BLaER1 treated with 17β-estradiol and CSF1 and Interleukin-3, amounts not matched to agents 10 nM and 100 nM (cell line): ENCODE results near the gene DMPK.

Source experiments
- H3K27ac ChIP-seq, 11 experiments: shearing (Covaris generic); formaldehyde crosslinking; 2 replicates each; pipeline ENCODE4 v1.8.1; 2022
- H3K27me3 ChIP-seq, 11 experiments: shearing (Covaris generic); formaldehyde crosslinking; 2 replicates each; pipeline ENCODE4 v1.8.1; 2022
- H3K36me3 ChIP-seq, 11 experiments: shearing (Covaris generic); formaldehyde crosslinking; 2 replicates each; pipeline ENCODE4 v1.8.1; 2022
- H3K4me1 ChIP-seq, 10 experiments: shearing (Covaris generic); formaldehyde crosslinking; 2 replicates each; pipeline ENCODE4 v1.8.1; 2022
- H3K4me2 ChIP-seq, 11 experiments: shearing (Covaris generic); formaldehyde crosslinking; 2 replicates each; pipeline ENCODE4 v1.8.1; 2022
- H3K4me3 ChIP-seq, 10 experiments: shearing (Covaris generic); formaldehyde crosslinking; 2 replicates each; pipeline ENCODE4 v1.8.1; 2022
- H3K9ac ChIP-seq, 11 experiments: shearing (Covaris generic); formaldehyde crosslinking; 2 replicates each; pipeline ENCODE4 v1.8.1; 2022
- H3K9me3 ChIP-seq, 11 experiments: shearing (Covaris generic); formaldehyde crosslinking; replicated peaks in 1 of 11; 2 replicates each; pipeline ENCODE4 v1.8.1; 2022
- H4K20me1 ChIP-seq, 11 experiments: shearing (Covaris generic); formaldehyde crosslinking; 2 replicates each; pipeline ENCODE4 v1.8.1; 2022
- Cebpa-rat ChIP-seq, 11 experiments: shearing (Covaris generic); IDR thresholded peaks; 2 replicates each; pipeline ENCODE4 v1.8.1; 2022

DMPK gene

GRCh38 chr19:45789035-45789786 is 6.9 kb upstream of the DMPK start:
- H3K27me3 ChIP-seq = peaks cover 31 to 69% (median 61%) of the 10 kb centered on the region in 11 experiments
- no peak overlapping the region for H3K27ac ChIP-seq
- H3K4me3 ChIP-seq = no peak overlapping the region
- peaks cover 43 to 63% (median 53%) of the 10 kb centered on the region in 11 experiments for H3K36me3 ChIP-seq
- TF ChIP-seq Cebpa-rat (IDR thresholded peaks at IDR 0.05) = no peak
- H3K9ac ChIP-seq = no peak overlapping the region
- peaks cover 32 to 44% (median 37%) of the 10 kb centered on the region in 10 experiments for H3K4me1 ChIP-seq
- peaks cover 78 to 86% (median 80%) of the 10 kb centered on the region in 11 experiments for H4K20me1 ChIP-seq
- H3K9me3 ChIP-seq = no peaks in the 10 kb centered on the region
- 0 out of 22 replicates have a peak overlapping the region, but pooled peaks of 1 of the 11 experiments have one; percentile 94 for H3K4me2 ChIP-seq

GRCh38 chr19:45786533-45786894 is 4.2 kb upstream of the DMPK start:
- Histone ChIP-seq H3K9me3 (no peaks in the 10 kb centered on the region), H3K27ac (no peak overlapping the region), H4K20me1 (peaks cover 87 to 100% (median 95%) of the 10 kb centered on the region in 11 experiments), H3K27me3 (peaks cover 31 to 91% (median 64%) of the 10 kb centered on the region in 11 experiments), H3K4me2 (no peak overlapping the region), H3K4me3 (no peak overlapping the region), H3K9ac (no peak overlapping the region), H3K4me1 (peaks cover 13 to 32% (median 20%) of the 10 kb centered on the region in 10 experiments), H3K36me3 (peaks cover 43 to 72% (median 54%) of the 10 kb centered on the region in 11 experiments)
- no peak for TF ChIP-seq Cebpa-rat (IDR thresholded peaks at IDR 0.05)

- H3K36me3 ChIP-seq = peaks cover 43 to 72% (median 54%) of the 10 kb centered on the region in 11 experiments
- H3K9me3 ChIP-seq = no peaks in the 10 kb centered on the region
- H3K9ac ChIP-seq = no peak overlapping the region
- H3K27ac ChIP-seq = no peak overlapping the region
- no peak overlapping the region for H3K4me2 ChIP-seq
- H3K27me3 ChIP-seq = peaks cover 31 to 96% (median 63%) of the 10 kb centered on the region in 11 experiments
- no peak for TF ChIP-seq Cebpa-rat (IDR thresholded peaks at IDR 0.05)
- no peak overlapping the region for H3K4me3 ChIP-seq
- peaks cover 10 to 32% (median 20%) of the 10 kb centered on the region in 10 experiments for H3K4me1 ChIP-seq
- peaks cover 87 to 100% (median 95%) of the 10 kb centered on the region in 11 experiments for H4K20me1 ChIP-seq
Observed at GRCh38 chr19:45785781-45786532, 3.7 kb upstream of the DMPK start.

- TF ChIP-seq Cebpa-rat (IDR thresholded peaks at IDR 0.05) = no peak
- Histone ChIP-seq H3K9me3 (no peaks in the 10 kb centered on the region), H3K9ac (no peak overlapping the region), H3K4me3 (no peak overlapping the region), H3K4me2 (no peak overlapping the region), H4K20me1 (peaks cover 87 to 100% (median 95%) of the 10 kb centered on the region in 11 experiments), H3K4me1 (peaks cover 7 to 28% (median 17%) of the 10 kb centered on the region in 10 experiments; a peak in 18 of 20 replicates), H3K27ac (no peak overlapping the region), H3K36me3 (peaks cover 42 to 66% (median 49%) of the 10 kb centered on the region in 11 experiments), H3K27me3 (peaks cover 32 to 98% (median 63%) of the 10 kb centered on the region in 11 experiments)
Observed at GRCh38 chr19:45785097-45785496, 2.8 kb upstream of the DMPK start.

- Histone ChIP-seq H3K9ac (no peak overlapping the region), H4K20me1 (peaks cover 85 to 100% (median 93%) of the 10 kb centered on the region in 11 experiments), H3K27me3 (peaks cover 30 to 98% (median 57%) of the 10 kb centered on the region in 11 experiments), H3K4me2 (no peak overlapping the region), H3K9me3 (no peaks in the 10 kb centered on the region), H3K4me1 (peaks cover 10 to 32% (median 21%) of the 10 kb centered on the region in 10 experiments), H3K4me3 (no peak overlapping the region), H3K36me3 (peaks cover 32 to 56% (median 39%) of the 10 kb centered on the region in 11 experiments), H3K27ac (no peak overlapping the region)
- TF ChIP-seq Cebpa-rat (IDR thresholded peaks at IDR 0.05) = no peak
Observed at GRCh38 chr19:45784096-45784495, 1.8 kb upstream of the DMPK start.

GRCh38 chr19:45782820-45783785 is 813 bp upstream of the DMPK start:
- no peak overlapping the region for H3K4me3 ChIP-seq
- no peak overlapping the region for H3K27ac ChIP-seq
- peaks cover 22 to 49% (median 30%) of the 10 kb centered on the region in 11 experiments for H3K36me3 ChIP-seq
- no peak overlapping the region for H3K4me2 ChIP-seq
- peaks cover 21 to 98% (median 47%) of the 10 kb centered on the region in 11 experiments for H3K27me3 ChIP-seq
- no peak overlapping the region for H3K9ac ChIP-seq
- no peaks in the 10 kb centered on the region for H3K9me3 ChIP-seq
- H4K20me1 ChIP-seq = peaks cover 84 to 100% (median 93%) of the 10 kb centered on the region in 11 experiments
- H3K4me1 ChIP-seq = peaks cover 20 to 41% (median 30%) of the 10 kb centered on the region in 10 experiments
- TF ChIP-seq Cebpa-rat (IDR thresholded peaks at IDR 0.05) = no peak

- peak overlapping the region; percentile 2 to 75 (median 51); a peak in 15 of 22 replicates for H3K4me2 ChIP-seq
Observed at GRCh38 chr19:45781214-45782161, 802 bp downstream of the DMPK start.

More at GRCh38 chr19:45781214-45782161, 802 bp downstream of the DMPK start:
- H3K9ac ChIP-seq = no peak overlapping the region
- no peaks in the 10 kb centered on the region for H3K9me3 ChIP-seq
- TF ChIP-seq Cebpa-rat (IDR thresholded peaks at IDR 0.05) = no peak
- H3K4me1 ChIP-seq = peaks cover 23 to 41% (median 33%) of the 10 kb centered on the region in 10 experiments
- no peak overlapping the region for H3K4me3 ChIP-seq
- peaks cover 12 to 49% (median 27%) of the 10 kb centered on the region in 11 experiments for H3K36me3 ChIP-seq
- peaks cover 68 to 100% (median 93%) of the 10 kb centered on the region in 11 experiments for H4K20me1 ChIP-seq
- no peak overlapping the region for H3K27ac ChIP-seq
- H3K27me3 ChIP-seq = peaks cover 7 to 98% (median 31%) of the 10 kb centered on the region in 11 experiments; a peak in 17 of 22 replicates
